Psoas muscle (tissue), 8 donors: ENCODE data around the gene KRT71. TPM values are rescaled to one million over a fixed set of nuclear protein-coding genes. Genes with fewer than 3 reads are reported as not detected.
"Not testable (repeated sequence)": the region's sequence is repeated elsewhere in the genome, so short reads cannot be mapped to it uniquely, and the experiment has no call there.

Experiments used
- ATAC-seq, 4 donors: fragments of 200-7000 bp; cut with Tn5 transposase; one replicate each; pipeline ENCODE4 v1.9.1; 2020; ENCODE audit warnings: moderate library complexity in 3 of 4, mild to moderate bottlenecking in 2 of 4
- DNase-seq, 2 donors: peaks; one replicate each; pipeline ENCODE4 v3.0.0-alpha.2; 2020
- H3K27ac ChIP-seq: fragments of 200-600 bp; one replicate; pipeline ENCODE4 v1.8.0; 2022
- H3K27me3 ChIP-seq, 3 donors: fragments of 200-600 bp in 1 of 3; one replicate each; pipeline versions ENCODE4 v1.6.1 to v1.8.0; 2013 to 2022; ENCODE audit warnings: low read length in 2 of 3, mild to moderate bottlenecking in 2 of 3, moderate library complexity in 1 of 3; ENCODE audit not compliant: insufficient read depth in 3 of 3
- H3K36me3 ChIP-seq, 2 donors: fragments of 200-600 bp in 1 of 2; one replicate each; pipeline versions ENCODE4 v1.6.1 to v1.8.0; 2013 to 2022; ENCODE audit warnings: low read depth in 1 of 2, mild to moderate bottlenecking in 1 of 2, moderate library complexity in 1 of 2; ENCODE audit not compliant: insufficient read depth in 1 of 2
- H3K4me1 ChIP-seq: fragments of 200-600 bp; one replicate; pipeline ENCODE4 v1.8.0; 2022
- H3K4me3 ChIP-seq: fragments of 200-600 bp; one replicate; pipeline ENCODE4 v1.8.0; 2022; ENCODE audit warnings: mild to moderate bottlenecking
- H3K9me3 ChIP-seq: fragments of 200-600 bp; one replicate; pipeline ENCODE4 v1.8.0; 2022
- WGBS, 3 donors: extraction: QIAGEN DNeasy Blood & Tissue Kit; methylation state at CpG; one replicate each; pipeline versions ENCODE4 v1.1.6 to v1.1.7; 2013; 5-methylcytosine and 5-hydroxymethylcytosine counted together
- intact Hi-C, 2 donors: fragments of 100-400 bp; cut with DNase I; formaldehyde crosslinking; loops; one replicate each; pipeline versions ENCODE4 v1.11.0 to v1.14.2; 2022
- polyA plus RNA-seq, 3 donors: library from polyadenylated mRNA; stranded (reverse); fragments of 200-250 nt; gene quantifications; one replicate each; pipeline ENCODE4 v1.2.3, GENCODE V29; 2013
- total RNA-seq, 4 donors: library from RNA; stranded (reverse); fragmentation: NEBNext Ultra II Directional in 2 of 4; extraction: Animal tissue kit (Norgen Biotek cat#: 25700) in 2 of 4; gene quantifications; one replicate each; pipeline versions ENCODE4 v1.2.1 to v1.2.4, GENCODE V29; 2021 to 2023
- TF ChIP-seq, protein P1 (sequence below): fragments of 200-600 bp; IDR thresholded peaks from one replicate; pipeline ENCODE4 v1.8.0; 2022; ENCODE audit warnings: antibody characterized with exemption
- donor health status: healthy with polysubstance abuse.
- donor health status: DM: no; HTN: no; CAD: no; lungs with moderate emphysema.
- donor health status: Bipolar disorder and iron deficiency.
- donor health status: healthy.
- donor health status: DM: yes; HTN: yes; CAD: no.
- donor health status: DM: no; HTN: no; CAD: no.
- donor health status: DM: no; HTN: no; CAD: no.
- donor health status: DM: yes; HTN: yes; CAD: no.

Gene KRT71
- total and polyA plus RNA-seq, 7 donors = not detected

DNA sequence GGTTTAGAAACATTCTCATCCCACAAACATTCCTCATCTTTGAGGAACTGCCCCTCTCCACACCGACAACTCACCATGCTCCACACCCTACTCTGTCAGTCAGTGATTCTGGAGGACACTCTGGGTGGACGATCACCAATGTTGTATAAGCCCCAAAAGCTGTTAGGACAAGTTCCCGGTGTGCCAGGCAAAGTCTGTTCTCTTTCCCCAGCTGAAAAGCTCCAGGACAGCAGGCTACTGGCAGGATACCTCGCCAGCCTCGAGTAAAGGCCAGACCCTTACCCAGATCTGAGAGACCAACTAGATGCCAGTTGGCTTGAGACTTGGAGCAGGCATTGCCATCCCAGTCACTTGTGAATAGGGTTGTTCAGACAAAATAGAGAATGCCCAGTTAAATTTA is 44.7 kb downstream of the KRT71 start:
- no peak for ATAC-seq
- intact Hi-C loops = loop anchor here in 1 of 2 donors (10.0 kb wide), 1 partner anchor 353 kb away; no protein-coding TSS in a partner anchor

GRCh38 chr12:52506858-52507715 is 45.9 kb downstream of the KRT71 start:
- H3K4me1 ChIP-seq = no peaks in the 10 kb centered on the region
- H3K27me3 ChIP-seq = peaks cover 2 to 13% (median 3%) of the 10 kb centered on the region in 3 donors
- TF ChIP-seq, protein P1, sequence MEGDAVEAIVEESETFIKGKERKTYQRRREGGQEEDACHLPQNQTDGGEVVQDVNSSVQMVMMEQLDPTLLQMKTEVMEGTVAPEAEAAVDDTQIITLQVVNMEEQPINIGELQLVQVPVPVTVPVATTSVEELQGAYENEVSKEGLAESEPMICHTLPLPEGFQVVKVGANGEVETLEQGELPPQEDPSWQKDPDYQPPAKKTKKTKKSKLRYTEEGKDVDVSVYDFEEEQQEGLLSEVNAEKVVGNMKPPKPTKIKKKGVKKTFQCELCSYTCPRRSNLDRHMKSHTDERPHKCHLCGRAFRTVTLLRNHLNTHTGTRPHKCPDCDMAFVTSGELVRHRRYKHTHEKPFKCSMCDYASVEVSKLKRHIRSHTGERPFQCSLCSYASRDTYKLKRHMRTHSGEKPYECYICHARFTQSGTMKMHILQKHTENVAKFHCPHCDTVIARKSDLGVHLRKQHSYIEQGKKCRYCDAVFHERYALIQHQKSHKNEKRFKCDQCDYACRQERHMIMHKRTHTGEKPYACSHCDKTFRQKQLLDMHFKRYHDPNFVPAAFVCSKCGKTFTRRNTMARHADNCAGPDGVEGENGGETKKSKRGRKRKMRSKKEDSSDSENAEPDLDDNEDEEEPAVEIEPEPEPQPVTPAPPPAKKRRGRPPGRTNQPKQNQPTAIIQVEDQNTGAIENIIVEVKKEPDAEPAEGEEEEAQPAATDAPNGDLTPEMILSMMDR = peak; percentile 29
- H3K4me3 ChIP-seq = no peak overlapping the region
- no peak for DNase-seq
- no peak for ATAC-seq
- WGBS, 3 donors = 43 to 49% (median 47%) methylated on average over 4 of the region's 4 CpGs
- intact Hi-C loops = loop anchor here in 1 of 2 donors (10.0 kb wide), 1 partner anchor 352 kb away; no protein-coding TSS in a partner anchor
- no peak overlapping the region for H3K27ac ChIP-seq
- H3K36me3 ChIP-seq = no peaks in the 10 kb centered on the region
- peaks cover 6% of the 10 kb centered on the region for H3K9me3 ChIP-seq

More for the DNA sequence above, 44.7 kb downstream of the KRT71 start:
- Histone ChIP-seq H3K36me3 (no peaks in the 10 kb centered on the region), H3K27me3 (peaks cover 2 to 13% (median 3%) of the 10 kb centered on the region in 3 donors), H3K27ac (no peak overlapping the region), H3K4me3 (no peak overlapping the region), H3K9me3 (peaks cover 6% of the 10 kb centered on the region), H3K4me1 (no peaks in the 10 kb centered on the region)
- WGBS, 3 donors = 44 to 61% (median 55%) methylated on average over 5 of the region's 5 CpGs
- DNase-seq = no peak
- TF ChIP-seq, protein P1 = no peak

DNA sequence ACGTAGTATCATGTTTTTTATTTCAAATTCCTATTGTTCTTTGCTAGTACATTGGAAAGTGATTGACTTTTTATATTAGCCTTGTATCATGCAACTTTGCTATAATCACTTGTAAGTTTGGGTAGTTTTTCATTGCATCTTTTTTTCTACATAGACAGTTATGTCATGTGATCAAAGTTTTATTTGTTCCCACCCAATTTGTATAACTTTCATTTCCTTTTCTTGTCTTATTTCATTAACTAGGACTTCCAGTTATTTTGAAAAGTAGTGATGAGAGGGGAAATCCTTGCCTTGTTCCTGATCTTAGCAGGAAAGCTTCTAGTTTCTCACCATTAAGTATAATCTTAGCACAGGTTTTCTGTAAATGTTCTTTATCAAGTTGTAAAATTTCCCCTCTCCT is 50.1 kb downstream of the KRT71 start:
- Histone ChIP-seq H3K27ac (no peak overlapping the region), H3K4me3 (no peak overlapping the region), H3K36me3 (no peaks in the 10 kb centered on the region), H3K9me3 (no peaks in the 10 kb centered on the region), H3K4me1 (no peaks in the 10 kb centered on the region), H3K27me3 (peaks cover 2 to 3% (median 3%) of the 10 kb centered on the region in 3 donors)
- DNase-seq (no peak), ATAC-seq (no peak)
- intact Hi-C loops = loop anchor here in 1 of 2 donors (10.0 kb wide), 1 partner anchor 348 kb away; no protein-coding TSS in a partner anchor
- WGBS, 3 donors = 85 to 95% (median 91%) methylated on average over 1 of the region's 1 CpG
- TF ChIP-seq, protein P1 = no peak

DNA sequence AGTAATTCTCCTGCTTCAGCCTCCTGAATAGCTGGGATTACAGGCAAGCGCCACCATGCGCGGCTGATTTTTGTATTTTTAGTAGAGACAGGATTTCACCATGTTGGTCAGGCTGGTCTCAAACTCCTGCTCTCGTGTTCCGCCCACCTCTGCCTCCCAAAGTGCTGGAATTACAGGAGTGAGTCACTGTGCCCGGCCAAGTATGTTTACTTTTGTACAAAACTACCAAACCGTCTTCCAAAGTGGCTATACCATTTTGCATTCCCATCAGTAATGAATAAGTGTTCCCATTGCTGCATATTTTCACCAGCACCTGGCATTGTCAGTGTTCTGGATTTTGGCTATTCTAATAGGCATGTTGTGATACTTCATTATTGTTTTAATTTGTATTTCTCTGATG is 51.5 kb downstream of the KRT71 start:
- intact Hi-C loops = loop anchor here in 1 of 2 donors (10.0 kb wide), 1 partner anchor 347 kb away; no protein-coding TSS in a partner anchor
- H3K27me3 ChIP-seq = peaks cover 0 to 3% (median 2%) of the 10 kb centered on the region in 3 donors
- ATAC-seq (no peak), DNase-seq (no peak)
- no peaks in the 10 kb centered on the region for H3K9me3 ChIP-seq
- H3K4me1 ChIP-seq = no peaks in the 10 kb centered on the region
- H3K27ac ChIP-seq = no peak overlapping the region
- no peak overlapping the region for H3K4me3 ChIP-seq
- no peaks in the 10 kb centered on the region for H3K36me3 ChIP-seq
- TF ChIP-seq, protein P1 = no peak
- 80 to 81% (median 80%) methylated on average over 7 of the region's 7 CpGs for WGBS, 3 donors

DNA sequence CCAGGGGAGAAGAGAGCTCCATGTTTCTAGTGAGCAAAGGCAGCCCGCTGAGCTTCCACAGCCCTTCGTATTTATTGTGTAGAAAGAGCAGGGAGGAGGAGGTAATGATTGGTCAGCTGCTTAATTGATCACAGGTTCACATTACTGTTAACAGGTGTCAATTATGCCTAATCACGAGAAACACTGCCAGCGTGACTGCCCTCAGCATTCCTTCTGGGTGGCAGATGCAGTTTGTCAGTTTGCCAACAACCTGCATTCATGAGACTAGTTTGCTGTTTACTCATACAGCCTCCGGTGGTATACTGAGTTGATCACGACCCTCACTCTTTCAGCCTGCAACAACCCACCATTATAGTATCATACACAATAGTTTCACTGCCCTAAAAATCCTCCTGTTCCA is 52.4 kb downstream of the KRT71 start:
- not testable (repeated sequence) for H3K36me3 ChIP-seq, H3K4me3 ChIP-seq, H3K27ac ChIP-seq, DNase-seq, H3K9me3 ChIP-seq, H3K4me1 ChIP-seq, ATAC-seq, H3K27me3 ChIP-seq
- 58 to 62% (median 58%) methylated on average over 6 of the region's 6 CpGs for WGBS, 3 donors
- intact Hi-C loops = loop anchor here in 1 of 2 donors (10.0 kb wide), 1 partner anchor 346 kb away; no protein-coding TSS in a partner anchor
